PC-3 (cell line): ENCODE measurements around the gene SMIM44. TPM values are rescaled to one million over a fixed set of nuclear protein-coding genes. Genes with fewer than 3 reads are reported as not detected.

ENCODE experiments used
- ATAC-seq: fragments of 200-7000 bp; cut with Tn5 transposase; 2 replicates; pipeline ENCODE4 v1.9.1; 2020; ENCODE audit warnings: mild to moderate bottlenecking, moderate library complexity
- BruUV-seq: library from RNA; stranded (reverse); fragments of 400-500 nt; replicated peaks from 2 replicates; lab custom pipeline; 2021; lab: Mats Ljungman, UMichigan
- CTCF ChIA-PET: fragments of 300-600 bp; sonication (Branson Sonifier 250); formaldehyde crosslinking; loops from one replicate; lab custom pipeline; 2022; ENCODE audit warnings: antibody characterized with exemption; lab: Charles Lee
- POLR2A ChIA-PET: fragments of 300-600 bp; sonication (Branson Sonifier 250); formaldehyde crosslinking; loops from one replicate; lab custom pipeline; 2022; ENCODE audit warnings: antibody characterized with exemption; ENCODE audit not compliant: unreplicated experiment; lab: Charles Lee
- DNase-seq: peaks from one replicate; pipeline ENCODE4 v3.0.0-alpha.2; 2015
- H2AFZ ChIP-seq: fragments of 300-600 bp; sonication (generic); 2 replicates; pipeline ENCODE4 v1.6.0; 2016; ENCODE audit warnings: antibody characterized with exemption, low read length
- H3F3A ChIP-seq: fragments of 300-600 bp; sonication (generic); one replicate; pipeline ENCODE4 v1.6.0; 2017; ENCODE audit warnings: antibody characterized with exemption, low read length, control low read depth, mild to moderate bottlenecking; ENCODE audit not compliant: unreplicated experiment
- H3K27ac ChIP-seq: fragments of 300-600 bp; sonication (generic); 2 replicates; pipeline ENCODE4 v1.5.1; 2016; ENCODE audit warnings: mild to moderate bottlenecking, low read length
- H3K27me3 ChIP-seq: fragments of 300-600 bp; sonication (generic); 2 replicates; pipeline ENCODE4 v1.6.1; 2016; ENCODE audit warnings: low read length, mixed read lengths
- H3K36me3 ChIP-seq: fragments of 300-600 bp; sonication (generic); 2 replicates; pipeline ENCODE4 v1.6.1; 2016; ENCODE audit warnings: low read depth, mixed run types, low read length, mixed read lengths
- H3K4me1 ChIP-seq: fragments of 300-600 bp; sonication (generic); 2 replicates; pipeline ENCODE4 v1.5.1; 2016; ENCODE audit warnings: low read length; ENCODE audit not compliant: insufficient read depth
- H3K4me2 ChIP-seq: fragments of 300-600 bp; sonication (generic); 2 replicates; pipeline ENCODE4 v1.6.0; 2016; ENCODE audit warnings: low read length
- H3K4me3 ChIP-seq: fragments of 300-600 bp; sonication (generic); 2 replicates; pipeline ENCODE4 v1.5.1; 2016; ENCODE audit warnings: mild to moderate bottlenecking, low read length, mixed read lengths
- H3K79me2 ChIP-seq: fragments of 300-600 bp; sonication (generic); 2 replicates; pipeline ENCODE4 v1.6.1; 2017; ENCODE audit warnings: low read length, mixed read lengths
- H3K9ac ChIP-seq: fragments of 300-600 bp; sonication (generic); 2 replicates; pipeline ENCODE4 v1.6.0; 2016; ENCODE audit warnings: mild to moderate bottlenecking, low read length
- H3K9me2 ChIP-seq: fragments of 300-600 bp; sonication (generic); replicated peaks from 2 replicates; pipeline ENCODE4 v1.6.1; 2016; ENCODE audit warnings: mixed run types, low read length, mixed read lengths
- H3K9me3 ChIP-seq: fragments of 300-600 bp; sonication (generic); 2 replicates; pipeline ENCODE4 v1.6.1; 2016; ENCODE audit warnings: low read length, mixed read lengths
- H4K20me1 ChIP-seq: fragments of 300-600 bp; sonication (generic); 2 replicates; pipeline ENCODE4 v1.6.1; 2016; ENCODE audit warnings: low read length, mixed read lengths
- EZH2 ChIP-seq: fragments of 300-600 bp; sonication (generic); IDR thresholded peaks from one replicate; pipeline ENCODE4 v1.6.1; 2017; ENCODE audit warnings: antibody characterized with exemption, mild to moderate bottlenecking, low read length; ENCODE audit not compliant: unreplicated experiment
- EZH2phosphoT487 ChIP-seq: fragments of 300-600 bp; sonication (generic); IDR thresholded peaks from 2 replicates; pipeline ENCODE4 v1.6.1; 2018; ENCODE audit warnings: mild to moderate bottlenecking, antibody characterized with exemption, low read length, borderline replicate concordance
- intact Hi-C: fragments of 100-400 bp; cut with micrococcal nuclease; formaldehyde crosslinking; loops from 2 replicates; pipeline ENCODE4 v1.9.0; 2023
- total RNA-seq: library from RNA; depleted of rRNA; stranded (reverse); fragments of >200 nt; gene quantifications from 2 replicates; pipeline ENCODE4 v1.2.3, GENCODE V29; 2014
- TF ChIP-seq, protein P1 (sequence below): fragments of 300-600 bp; sonication (generic); conservative IDR thresholded peaks from 2 replicates; pipeline ENCODE4 v1.5.1; 2017; ENCODE audit warnings: antibody characterized with exemption, low read depth, mild to moderate bottlenecking, low read length

SMIM44 gene
- total RNA-seq, 1 experiment from 2014 or later = not detected

DNA sequence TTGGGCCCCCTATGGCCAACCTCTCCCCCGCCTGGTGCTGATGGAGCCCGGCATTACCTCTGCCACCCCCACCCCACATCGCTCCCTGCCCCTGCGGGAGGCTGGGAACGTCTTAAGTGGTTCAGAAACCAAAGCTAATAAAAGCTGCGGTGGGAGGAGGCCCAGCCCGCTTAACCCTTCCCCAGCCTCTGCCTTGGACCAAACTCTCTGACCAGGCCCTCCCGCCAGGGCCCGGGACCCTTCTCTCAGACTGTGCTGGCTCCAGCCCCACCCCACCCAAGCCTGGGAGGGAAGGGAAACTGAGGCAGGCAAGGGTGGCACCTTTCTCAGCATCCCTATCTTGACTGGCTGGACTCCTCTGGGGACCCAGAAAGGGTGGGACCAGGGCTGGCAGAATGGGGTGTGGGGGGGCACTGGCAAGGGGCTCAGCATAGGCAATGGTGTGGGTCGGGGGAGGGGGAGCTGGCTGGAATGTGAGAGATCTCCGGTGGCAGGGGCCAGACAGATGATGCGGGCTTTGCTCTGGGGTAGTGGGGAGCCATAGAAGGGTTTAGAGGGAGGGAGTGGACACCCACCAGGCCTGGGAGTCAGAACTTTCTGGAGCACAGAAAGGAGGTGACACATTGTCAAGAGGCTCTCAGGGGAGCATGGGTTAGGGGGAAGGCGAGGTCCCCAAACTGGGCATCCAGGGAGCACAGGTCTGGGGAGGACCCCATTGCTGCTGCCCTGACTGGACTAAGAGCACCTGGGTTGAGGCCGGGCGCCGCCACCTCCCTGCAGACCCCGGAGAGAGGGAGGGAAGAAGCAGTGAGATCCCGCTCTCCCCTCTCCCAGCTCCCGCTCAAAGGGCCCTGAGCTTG, 24.8 kb downstream of the SMIM44 start:
- Histone ChIP-seq H3K27ac (no peak overlapping the region), H3K36me3 (no peaks in the 10 kb centered on the region; the same call in 1 of the 2 replicates), H2AFZ (no peak overlapping the region), H3F3A (no peaks in the 10 kb centered on the region), H3K27me3 (no peaks in the 10 kb centered on the region), H4K20me1 (no peaks in the 10 kb centered on the region), H3K9me3 (no peaks in the 10 kb centered on the region), H3K4me3 (no peak overlapping the region), H3K9ac (no peak overlapping the region), H3K9me2 (no peaks in the 10 kb centered on the region), H3K4me2 (no peak overlapping the region), H3K4me1 (no peaks in the 10 kb centered on the region), H3K79me2 (no peaks in the 10 kb centered on the region)
- intact Hi-C loops = no loop called here
- CTCF ChIA-PET = no interaction called here
- TF ChIP-seq, protein P1, sequence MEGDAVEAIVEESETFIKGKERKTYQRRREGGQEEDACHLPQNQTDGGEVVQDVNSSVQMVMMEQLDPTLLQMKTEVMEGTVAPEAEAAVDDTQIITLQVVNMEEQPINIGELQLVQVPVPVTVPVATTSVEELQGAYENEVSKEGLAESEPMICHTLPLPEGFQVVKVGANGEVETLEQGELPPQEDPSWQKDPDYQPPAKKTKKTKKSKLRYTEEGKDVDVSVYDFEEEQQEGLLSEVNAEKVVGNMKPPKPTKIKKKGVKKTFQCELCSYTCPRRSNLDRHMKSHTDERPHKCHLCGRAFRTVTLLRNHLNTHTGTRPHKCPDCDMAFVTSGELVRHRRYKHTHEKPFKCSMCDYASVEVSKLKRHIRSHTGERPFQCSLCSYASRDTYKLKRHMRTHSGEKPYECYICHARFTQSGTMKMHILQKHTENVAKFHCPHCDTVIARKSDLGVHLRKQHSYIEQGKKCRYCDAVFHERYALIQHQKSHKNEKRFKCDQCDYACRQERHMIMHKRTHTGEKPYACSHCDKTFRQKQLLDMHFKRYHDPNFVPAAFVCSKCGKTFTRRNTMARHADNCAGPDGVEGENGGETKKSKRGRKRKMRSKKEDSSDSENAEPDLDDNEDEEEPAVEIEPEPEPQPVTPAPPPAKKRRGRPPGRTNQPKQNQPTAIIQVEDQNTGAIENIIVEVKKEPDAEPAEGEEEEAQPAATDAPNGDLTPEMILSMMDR = no peak
- TF ChIP-seq EZH2phosphoT487 = no peak
- no peak for ATAC-seq
- POLR2A ChIA-PET = no interaction called here
- DNase-seq = no peak
- no TSS peak for BruUV-seq

DNA sequence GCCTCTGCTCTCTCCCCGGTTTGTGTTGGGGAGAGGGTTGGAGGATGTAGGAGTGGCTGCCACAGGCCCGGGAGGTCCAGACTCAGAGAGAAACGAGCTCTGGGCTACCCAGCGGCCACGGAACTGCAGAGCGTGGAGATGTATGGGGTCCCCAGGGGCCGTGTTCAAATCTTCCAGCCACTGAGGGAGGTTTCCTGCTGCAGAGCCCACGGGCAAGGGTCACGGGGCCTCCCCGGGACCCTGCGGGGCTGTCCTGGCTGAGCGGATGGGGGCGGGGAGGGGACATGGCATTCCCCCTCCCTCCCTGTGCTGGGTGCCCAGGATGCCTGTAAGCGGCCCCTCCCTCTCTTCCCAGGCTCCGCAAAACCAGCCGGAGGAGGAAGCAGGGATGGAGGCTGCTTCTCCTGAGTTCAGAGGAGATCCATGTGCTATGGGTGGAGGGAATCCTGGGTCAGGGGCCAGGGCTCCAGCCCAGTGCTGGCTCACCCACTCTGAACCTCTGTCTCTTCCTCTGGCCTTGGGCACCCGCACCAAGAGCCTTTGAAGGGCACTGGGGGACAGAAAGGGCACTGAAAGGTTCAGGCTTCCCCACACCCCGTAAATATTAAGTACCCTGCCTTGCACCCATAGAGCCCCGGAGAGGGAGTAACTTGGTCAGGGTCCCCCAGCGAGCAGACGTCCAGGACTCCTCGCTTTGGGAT, 25.6 kb downstream of the SMIM44 start:
- peaks cover 2% of the 10 kb centered on the region; the same call in 1 of the 2 replicates for H3K36me3 ChIP-seq
- intact Hi-C loops = no loop called here
- H3K79me2 ChIP-seq = no peaks in the 10 kb centered on the region
- ATAC-seq (no peak), DNase-seq (no peak)
- no TSS peak for BruUV-seq
- H3K4me1 ChIP-seq = no peaks in the 10 kb centered on the region
- no peaks in the 10 kb centered on the region for H4K20me1 ChIP-seq
- H3K9me2 ChIP-seq = no peaks in the 10 kb centered on the region
- no peak overlapping the region for H3K27ac ChIP-seq
- ChIA-PET POLR2A (no interaction called here), CTCF (no interaction called here)
- H3K9ac ChIP-seq = no peak overlapping the region
- H2AFZ ChIP-seq = no peak overlapping the region
- H3K4me3 ChIP-seq = no peak overlapping the region
- H3F3A ChIP-seq = no peaks in the 10 kb centered on the region
- H3K9me3 ChIP-seq = no peaks in the 10 kb centered on the region
- H3K4me2 ChIP-seq = no peak overlapping the region
- TF ChIP-seq, protein P1 = no peak
- TF ChIP-seq EZH2 = no peak
- no peak for TF ChIP-seq EZH2phosphoT487
- no peaks in the 10 kb centered on the region for H3K27me3 ChIP-seq
